Stomach (tissue), 4 donors: ENCODE results near the gene CRELD1.

Source experiments
- CTCF ChIP-seq, 7 experiments: fragments of 450-650 bp in 4 of 7; fragments of 200-600 bp in 3 of 7; sonication (generic) in 3 of 7; IDR thresholded peaks; one replicate each; pipeline ENCODE4 v1.5.1; 2016 to 2019; ENCODE audit warnings: antibody characterized with exemption in 7 of 7, control low read depth in 2 of 7, mild to moderate bottlenecking in 1 of 7
- EP300 ChIP-seq: sonication (generic); formaldehyde crosslinking; IDR thresholded peaks from one replicate; pipeline ENCODE4 v1.6.1; 2017; ENCODE audit warnings: antibody characterized with exemption
- POLR2A ChIP-seq, 4 donors: fragments of 450-650 bp; IDR thresholded peaks; one replicate each; pipeline ENCODE4 v1.6.1; 2016; ENCODE audit warnings: antibody characterized with exemption in 4 of 4, control low read depth in 2 of 4, mild to moderate bottlenecking in 1 of 4, moderate library complexity in 1 of 4
- POLR2AphosphoS5 ChIP-seq, 3 donors: sonication (generic); formaldehyde crosslinking; IDR thresholded peaks; one replicate each; pipeline ENCODE4 v1.6.1; 2016; ENCODE audit warnings: antibody characterized with exemption in 3 of 3

- TF ChIP-seq POLR2AphosphoS5 (IDR thresholded peaks at IDR 0.05) (peak in 2 of 3 donors; percentile 64 to 85), EP300 (no peak), CTCF (IDR thresholded peaks at IDR 0.05) (no peak), POLR2A (IDR thresholded peaks at IDR 0.05) (no peak)
These were observed 35.9 kb upstream of the CRELD1 start for GRCh38 chr3:9897408-9898372.
